ENCODE measurements around the gene OLFM1. TPM values are rescaled to one million over a fixed set of nuclear protein-coding genes. Genes with fewer than 3 reads are reported as not detected.

Gene OLFM1
- total RNA-seq, 1 experiment from 2014 or later = not detected

- Histone ChIP-seq H3K9me3 (ENCODE audit: insufficient read depth, low read depth) (no peaks in the 10 kb centered on the region), H3K27ac (no peak overlapping the region), H3K79me2 (ENCODE audit: low read depth) (no peaks in the 10 kb centered on the region), H3K36me3 (ENCODE audit: low read depth) (no peaks in the 10 kb centered on the region), H3K4me1 (replicated peaks; ENCODE audit: insufficient read depth) (no peaks in the 10 kb centered on the region), H2AFZ (no peak overlapping the region), H3K4me3 (no peak overlapping the region), H3K9me2 (ENCODE audit: insufficient read depth) (no peaks in the 10 kb centered on the region), H3K27me3 (ENCODE audit: insufficient read depth, low read depth) (peaks cover 93% of the 10 kb centered on the region), H4K20me1 (ENCODE audit: insufficient read depth) (no peaks in the 10 kb centered on the region), H3F3A (ENCODE audit: insufficient read depth, low read depth) (no peaks in the 10 kb centered on the region), H3K4me2 (no peak overlapping the region)
- no peak for DNase-seq
- CTCF ChIA-PET = interaction anchor here (0.6 kb wide), 1 partner anchor 11 kb away, joined by 7 read pairs; no protein-coding TSS in a partner anchor
- TF ChIP-seq EZH2 (IDR thresholded peaks at IDR 0.05; ENCODE audit: low read depth) (no peak), CTCF (conservative IDR thresholded peaks at IDR 0.05) (no peak)
- BruUV-seq (replicated peaks) = no TSS peak
- POLR2A ChIA-PET (ENCODE audit: unreplicated experiment) = no interaction called here
- intact Hi-C loops (cut with micrococcal nuclease; ENCODE audit: unreplicated experiment) = no loop called here
Measured at GRCh38 chr9:135150981-135151380, 63.5 kb downstream of the OLFM1 start.

GRCh38 chr9:135151757-135152613, 64.5 kb downstream of the OLFM1 start:
- Histone ChIP-seq H3K9me3 (ENCODE audit: insufficient read depth, low read depth) (no peaks in the 10 kb centered on the region), H3K4me3 (no peak overlapping the region), H3K9me2 (ENCODE audit: insufficient read depth) (no peaks in the 10 kb centered on the region), H4K20me1 (ENCODE audit: insufficient read depth) (no peaks in the 10 kb centered on the region), H3K27ac (no peak overlapping the region), H3K4me1 (replicated peaks; ENCODE audit: insufficient read depth) (no peaks in the 10 kb centered on the region), H3K79me2 (ENCODE audit: low read depth) (no peaks in the 10 kb centered on the region), H3F3A (ENCODE audit: insufficient read depth, low read depth) (no peaks in the 10 kb centered on the region), H3K36me3 (ENCODE audit: low read depth) (no peaks in the 10 kb centered on the region), H3K27me3 (ENCODE audit: insufficient read depth, low read depth) (peaks cover 88% of the 10 kb centered on the region), H2AFZ (no peak overlapping the region), H3K4me2 (no peak overlapping the region)
- TF ChIP-seq CTCF (conservative IDR thresholded peaks at IDR 0.05) (no peak), EZH2 (IDR thresholded peaks at IDR 0.05; ENCODE audit: low read depth) (no peak)
- no peak for DNase-seq
- CTCF ChIA-PET = no interaction called here
- no TSS peak for BruUV-seq (replicated peaks)
- POLR2A ChIA-PET (ENCODE audit: unreplicated experiment) = no interaction called here
- intact Hi-C loops (cut with micrococcal nuclease; ENCODE audit: unreplicated experiment) = no loop called here

GRCh38 chr9:135152614-135153334, 65.3 kb downstream of the OLFM1 start:
- Histone ChIP-seq H3K79me2 (ENCODE audit: low read depth) (no peaks in the 10 kb centered on the region), H3K4me3 (no peak overlapping the region), H4K20me1 (ENCODE audit: insufficient read depth) (no peaks in the 10 kb centered on the region), H3K9me3 (ENCODE audit: insufficient read depth, low read depth) (no peaks in the 10 kb centered on the region), H3F3A (ENCODE audit: insufficient read depth, low read depth) (no peaks in the 10 kb centered on the region), H2AFZ (no peak overlapping the region), H3K4me2 (no peak overlapping the region), H3K36me3 (ENCODE audit: low read depth) (no peaks in the 10 kb centered on the region), H3K4me1 (replicated peaks; ENCODE audit: insufficient read depth) (no peaks in the 10 kb centered on the region), H3K9me2 (ENCODE audit: insufficient read depth) (no peaks in the 10 kb centered on the region), H3K27ac (no peak overlapping the region), H3K27me3 (ENCODE audit: insufficient read depth, low read depth) (peaks cover 85% of the 10 kb centered on the region)
- DNase-seq = no peak
- intact Hi-C loops (cut with micrococcal nuclease; ENCODE audit: unreplicated experiment) = no loop called here
- TF ChIP-seq EZH2 (IDR thresholded peaks at IDR 0.05; ENCODE audit: low read depth) (no peak), CTCF (conservative IDR thresholded peaks at IDR 0.05) (no peak)
- CTCF ChIA-PET = no interaction called here
- POLR2A ChIA-PET (ENCODE audit: unreplicated experiment) = no interaction called here
- BruUV-seq (replicated peaks) = no TSS peak

Measured in PC-9 (cell line).